ENCODE results near the gene LMO1.

GRCh38 chr11:8309862-8310261 lies 46.2 kb upstream of the LMO1 start:
- TF ChIP-seq YY1 (IDR thresholded peaks at IDR 0.05; ENCODE audit: low read depth) (no peak), CTCF (IDR thresholded peaks at IDR 0.05) (no peak), SIN3A (IDR thresholded peaks at IDR 0.05; ENCODE audit: borderline replicate concordance, low read depth, low read length) (no peak), NFIC (IDR thresholded peaks at IDR 0.05; ENCODE audit: borderline replicate concordance) (no peak), RFX5 (IDR thresholded peaks at IDR 0.05; ENCODE audit: low read length) (no peak), RCOR1 (IDR thresholded peaks at IDR 0.05; ENCODE audit: low read length) (no peak), GATA2 (CRISPR knock-in tag; IDR thresholded peaks at IDR 0.05) (no peak), RAD21 (IDR thresholded peaks at IDR 0.05; ENCODE audit: low read length) (peak; percentile 74), REST (IDR thresholded peaks at IDR 0.05; ENCODE audit: low read depth, low read length) (no peak), USF2 (IDR thresholded peaks at IDR 0.05; ENCODE audit: borderline replicate concordance, low read depth, low read length) (no peak), EZH2phosphoT487 (IDR thresholded peaks at IDR 0.05; ENCODE audit: borderline replicate concordance, low read depth) (no peak), FOSL2 (IDR thresholded peaks at IDR 0.05; ENCODE audit: borderline replicate concordance, low read depth) (no peak)
